Nucleus accumbens (tissue), 56 donors: ENCODE results near the gene CAPZB.
A peak's percentile ranks its signal among the peaks of the same experiment; 100 is the strongest.
"Not testable (repeated sequence)": the region's sequence is repeated elsewhere in the genome, so short reads cannot be mapped to it uniquely, and the experiment has no call there.

Source experiments
- DNase-seq, 56 donors: peaks; one replicate each; lab custom pipeline; 2025; lab: John Stamatoyannopoulos, UW

The CAPZB gene

DNA sequence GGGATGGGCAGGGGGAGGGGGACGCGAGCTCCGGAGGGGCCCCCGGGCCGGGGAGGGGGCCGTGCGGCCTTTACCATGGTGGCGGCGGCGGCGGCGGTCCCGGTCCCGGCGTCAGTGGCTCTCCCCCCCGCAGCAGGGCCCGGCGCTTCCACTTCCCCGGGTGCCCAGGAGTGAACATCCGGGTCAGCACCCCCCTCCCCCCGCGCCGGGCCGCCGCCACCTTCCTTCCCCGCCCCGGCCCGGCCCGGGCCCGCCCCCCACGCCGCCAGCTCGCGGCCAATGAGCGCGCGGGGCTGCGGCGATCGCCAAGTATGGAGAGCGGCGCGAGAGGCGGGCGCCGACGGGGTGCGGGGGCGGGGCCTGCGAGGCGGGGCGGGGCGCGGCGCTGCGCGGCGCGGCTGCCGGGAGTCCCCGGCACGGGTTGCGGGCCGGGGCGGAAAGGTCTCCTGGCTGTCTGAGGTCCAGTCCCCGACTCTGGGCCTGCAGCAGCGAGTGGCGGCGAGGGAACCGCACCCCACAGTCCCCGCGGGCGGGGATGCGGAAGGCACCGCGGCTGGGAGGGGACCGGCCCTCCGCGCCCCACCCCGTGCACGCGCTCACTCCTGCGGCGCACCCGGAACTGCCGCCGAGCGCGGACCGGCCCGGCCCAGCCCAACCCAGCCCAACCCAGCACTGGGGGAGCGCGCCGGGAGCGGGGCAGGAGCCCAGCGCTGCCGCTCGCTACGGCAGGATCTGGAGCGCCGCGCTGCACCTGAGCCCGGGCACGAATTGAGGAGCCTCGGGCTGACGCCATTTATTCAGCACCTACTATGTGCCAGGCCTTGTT is at the start of gene CAPZB:
TSS of gene CAPZB (minus strand) at position 178 of the 826 bp plus-strand sequence. CDS start at position 77, 101 bp downstream.
- peak in 55 of 56 donors; percentile 54 to 97 (median 89) for DNase-seq

- no peak for DNase-seq
Measured at GRCh38 chr1:19534281-19534680, 48.9 kb upstream of the CAPZB start.

DNA sequence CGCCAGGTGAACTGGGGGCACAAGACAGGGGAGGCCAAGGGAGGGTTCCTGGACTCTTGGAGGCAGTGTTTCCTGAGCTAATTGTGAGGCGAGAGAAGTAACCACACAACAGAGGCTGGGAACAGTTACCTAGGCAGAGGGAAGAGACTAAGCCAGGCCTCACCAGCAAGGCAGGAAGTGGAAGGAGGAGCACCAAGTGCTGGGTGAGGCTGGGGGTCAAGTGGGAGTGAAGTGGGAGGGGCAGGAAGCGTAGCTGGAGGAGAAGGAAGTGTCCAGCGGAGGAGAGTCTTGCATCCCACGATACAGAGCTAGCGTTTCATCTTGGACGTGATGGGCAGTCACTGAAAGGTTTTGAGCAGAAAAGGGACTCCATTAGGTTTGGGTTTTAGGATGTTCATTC is 48.3 kb upstream of the CAPZB start:
- DNase-seq: peak in 3 of 56 donors; percentile 1 to 3 (median 3)

DNA sequence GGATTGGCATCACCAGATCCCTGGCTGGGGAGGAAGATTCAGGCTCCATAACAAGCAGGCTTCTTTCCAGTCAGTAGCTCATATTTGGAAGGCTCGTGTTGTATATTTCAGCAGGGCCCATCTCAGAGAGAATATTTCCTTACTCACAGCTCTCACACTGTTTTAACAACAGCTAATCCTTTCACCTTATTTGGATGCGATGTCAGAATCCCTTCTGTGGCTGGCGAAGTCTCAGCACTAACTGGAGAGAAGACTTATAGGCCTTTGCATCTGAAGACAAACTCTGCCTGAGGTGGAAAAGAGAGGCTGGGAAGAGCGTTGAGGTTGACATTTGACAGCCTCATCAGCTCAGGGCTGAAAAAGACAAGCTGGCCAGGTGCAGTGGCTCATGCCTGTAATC is 47.2 kb upstream of the CAPZB start:
- DNase-seq: no peak

- no peak for DNase-seq
Measured at GRCh38 chr1:19529664-19530063, 44.3 kb upstream of the CAPZB start.

- DNase-seq: peak in 1 of 56 donors; percentile 3
Measured at GRCh38 chr1:19528438-19528837, 43.1 kb upstream of the CAPZB start.

DNA sequence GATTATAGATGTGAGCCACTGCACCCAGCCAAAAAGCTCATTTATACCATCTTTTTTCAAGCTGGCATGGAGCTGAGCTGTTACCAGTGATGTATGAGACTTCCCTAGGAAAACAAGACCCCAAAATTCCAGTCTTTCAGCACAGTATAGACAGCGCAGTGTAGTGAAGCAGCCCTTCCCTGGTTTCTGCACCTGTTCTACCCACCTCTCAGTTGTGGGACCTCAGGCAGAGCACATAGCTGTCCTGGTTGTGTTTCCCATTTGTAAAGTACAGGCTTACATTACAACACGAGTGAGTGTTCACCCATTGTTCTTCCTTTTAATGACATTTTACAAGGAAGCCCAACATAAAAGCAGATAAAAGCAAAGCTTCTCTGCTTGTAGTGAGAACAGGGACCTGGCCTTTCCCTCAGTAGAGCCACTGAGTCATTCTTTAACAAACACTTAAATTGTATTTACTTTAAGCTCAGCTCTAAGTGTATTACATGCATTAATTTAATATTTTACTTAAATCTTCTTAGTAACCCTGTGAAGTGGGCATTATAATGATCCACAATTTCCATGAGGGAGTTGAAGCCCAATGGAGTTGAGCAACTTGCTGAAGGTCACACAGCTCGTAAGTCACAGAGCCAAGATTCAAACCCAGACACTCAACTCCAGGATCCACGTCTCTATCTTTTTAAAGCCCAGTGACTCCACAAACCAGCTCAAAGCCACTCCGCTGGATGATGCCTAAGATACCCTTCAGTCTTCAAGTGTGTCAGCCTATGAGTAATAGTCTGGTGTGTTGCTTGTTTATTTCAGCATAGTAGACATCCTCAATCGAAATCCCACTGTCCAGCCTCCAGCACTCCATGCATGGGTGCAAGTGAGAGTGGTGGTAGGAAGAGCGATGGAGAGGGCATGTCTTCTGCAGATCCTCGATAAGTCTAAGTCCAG is 40.5 kb upstream of the CAPZB start:
- DNase-seq: no peak

DNA sequence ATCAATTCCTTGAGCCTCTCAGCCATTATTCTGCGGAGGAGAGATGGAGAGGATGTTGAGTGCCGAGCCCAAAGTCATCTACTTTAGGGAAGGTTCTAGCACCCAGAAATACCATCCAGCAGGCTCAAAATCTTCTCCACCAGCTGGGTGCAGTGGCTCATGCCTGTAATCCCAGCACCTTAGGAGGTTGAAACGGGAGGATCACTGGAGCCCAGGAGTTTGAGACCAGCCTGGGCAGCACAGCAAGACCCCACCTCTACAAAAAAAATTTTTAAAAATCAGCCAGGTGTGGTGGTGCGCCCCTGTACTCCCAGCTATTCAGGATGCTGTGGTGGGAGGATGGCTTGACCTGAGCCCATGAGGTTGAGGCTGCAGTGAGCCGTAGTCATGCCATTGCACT is 39.5 kb upstream of the CAPZB start:
- DNase-seq: no peak

GRCh38 chr1:19522570-19522969 is 37.2 kb upstream of the CAPZB start:
- DNase-seq: not testable (repeated sequence)

GRCh38 chr1:19521411-19521810 is 36.1 kb upstream of the CAPZB start:
- DNase-seq: no peak

- DNase-seq: no peak
Measured at GRCh38 chr1:19517017-19517416, 31.7 kb upstream of the CAPZB start.

DNA sequence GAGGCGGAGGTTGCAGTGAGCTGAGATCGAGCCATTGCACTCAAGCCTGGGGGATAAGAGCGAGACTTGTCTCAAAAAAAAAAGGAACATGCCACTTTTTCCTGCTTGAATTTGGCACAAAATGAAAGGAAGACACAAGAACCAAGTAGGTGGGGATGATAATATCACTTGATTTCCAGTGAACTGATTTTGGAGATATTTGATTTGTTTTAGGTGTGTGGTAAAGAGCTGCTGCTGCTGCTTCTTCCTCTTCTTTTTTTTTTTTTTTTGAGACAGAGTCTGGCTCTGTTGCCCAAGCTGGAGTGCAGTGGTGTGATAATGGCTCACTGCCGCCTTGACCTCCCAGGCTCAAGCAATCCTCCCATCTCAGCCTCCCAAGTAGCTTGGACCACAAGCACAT is 29.9 kb upstream of the CAPZB start:
- DNase-seq: no peak

DNA sequence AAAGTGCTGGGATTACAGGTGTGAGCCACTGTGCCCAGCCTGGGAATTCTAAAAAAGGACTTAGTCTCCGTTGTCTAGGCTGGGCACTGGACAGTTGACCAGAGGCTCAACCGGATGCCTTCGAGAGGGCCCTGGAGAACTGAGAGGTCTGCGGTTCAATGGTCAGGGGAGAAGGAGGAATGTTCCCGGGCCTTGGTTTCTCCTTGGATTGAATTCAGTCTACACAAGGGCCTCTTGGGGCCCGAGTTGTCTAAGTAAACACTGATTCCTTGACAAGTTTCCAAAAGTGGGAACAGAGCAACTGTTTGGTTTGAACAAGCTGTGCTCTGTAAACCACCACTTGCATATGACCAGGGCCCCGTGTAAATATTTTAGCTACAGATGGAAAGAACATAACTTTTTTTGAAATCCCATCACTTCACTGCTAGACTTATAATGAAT is 29.1 kb upstream of the CAPZB start:
- no peak for DNase-seq

DNA sequence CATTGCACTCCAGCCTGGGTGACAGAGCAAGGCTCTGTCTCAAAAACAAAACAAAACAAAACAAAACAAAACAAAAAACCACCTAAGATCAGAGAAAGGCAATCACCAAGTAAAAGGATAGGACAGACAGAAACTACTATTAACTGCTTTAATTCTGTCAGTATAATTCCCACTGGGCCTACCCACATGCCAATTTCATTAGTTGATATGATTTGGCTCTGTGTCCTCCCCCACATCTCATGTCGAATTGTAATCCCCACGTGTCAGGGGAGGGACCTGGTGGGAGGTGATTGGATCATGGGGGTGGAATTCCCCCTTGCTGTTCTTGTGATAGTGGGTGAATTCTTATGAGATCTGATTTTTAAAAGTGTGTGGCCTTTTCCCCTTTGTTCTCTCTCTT is 27.2 kb upstream of the CAPZB start:
- DNase-seq: peak in 15 of 56 donors; percentile 2 to 60 (median 19)

DNA sequence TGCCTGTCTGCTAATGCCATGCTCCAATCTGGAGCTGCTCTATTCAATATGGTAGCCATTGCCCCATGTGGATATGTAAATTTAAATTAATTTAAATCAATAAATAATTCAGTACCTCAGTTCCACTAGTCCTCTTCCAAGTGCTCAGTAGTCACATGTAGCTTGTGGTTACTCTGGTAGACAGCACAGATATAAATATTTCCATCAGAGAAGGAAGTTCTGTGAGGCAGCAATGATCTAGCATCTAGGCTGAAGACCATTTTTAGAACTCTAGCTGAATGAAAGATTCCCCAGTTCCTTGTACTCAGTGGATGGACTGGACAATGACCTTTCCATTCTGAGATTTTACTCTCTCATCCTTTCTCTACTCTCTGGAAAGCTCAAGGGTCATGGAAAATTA is 25.8 kb upstream of the CAPZB start:
- no peak for DNase-seq

DNA sequence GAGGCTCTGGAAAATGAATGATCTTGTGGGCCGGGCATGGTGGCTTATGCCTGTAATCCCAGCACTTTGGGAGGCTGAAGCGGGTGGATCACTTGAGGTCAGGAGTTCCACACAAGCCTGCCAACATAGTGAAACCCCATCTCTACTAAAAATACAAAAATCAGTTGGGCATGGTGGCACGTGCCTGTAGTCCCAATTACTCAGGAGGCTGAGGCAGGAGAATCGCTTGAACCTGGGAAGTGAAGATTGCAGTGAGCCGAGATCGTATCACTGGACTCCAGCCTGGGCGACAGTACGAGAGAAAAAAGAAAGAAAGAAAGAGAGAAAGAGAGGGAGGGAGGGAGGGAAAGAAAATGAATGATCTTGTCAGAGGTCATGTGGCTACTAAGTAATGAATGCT is 24.3 kb upstream of the CAPZB start:
- DNase-seq: not testable (repeated sequence)

DNA sequence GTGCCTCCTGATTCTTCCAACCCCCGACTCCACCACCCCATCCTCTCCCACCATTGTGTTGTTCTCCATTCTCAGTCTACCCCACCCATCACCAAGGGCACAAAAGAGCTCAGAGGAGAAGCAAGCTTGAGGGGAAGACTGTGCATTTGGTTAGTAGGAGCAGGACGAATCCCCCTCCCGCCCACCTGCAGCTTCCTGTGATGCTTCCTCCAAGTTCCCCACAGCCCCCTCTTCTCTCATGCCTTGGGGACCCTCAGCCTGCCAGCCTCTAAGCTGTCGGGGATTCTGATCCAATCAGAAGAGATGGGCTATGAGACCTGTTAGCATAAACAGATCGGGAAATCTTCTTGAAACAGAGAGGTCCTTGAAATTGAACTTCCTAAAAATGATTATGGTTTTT is 22.2 kb upstream of the CAPZB start:
- DNase-seq: no peak

GRCh38 chr1:19505693-19506457 is 20.5 kb upstream of the CAPZB start:
- peak in 9 of 56 donors; percentile 2 to 28 (median 11) for DNase-seq

GRCh38 chr1:19504796-19505692 is 19.7 kb upstream of the CAPZB start:
- no peak for DNase-seq
